LNCAP (cell line): ENCODE results near the gene TCL1B.

Source experiments
- TF ChIP-seq, protein P1 (sequence below): fragments of 450-650 bp; IDR thresholded peaks from 2 replicates; pipeline ENCODE4 v1.5.1; 2017; ENCODE audit warnings: mild to moderate bottlenecking

The TCL1B gene

DNA sequence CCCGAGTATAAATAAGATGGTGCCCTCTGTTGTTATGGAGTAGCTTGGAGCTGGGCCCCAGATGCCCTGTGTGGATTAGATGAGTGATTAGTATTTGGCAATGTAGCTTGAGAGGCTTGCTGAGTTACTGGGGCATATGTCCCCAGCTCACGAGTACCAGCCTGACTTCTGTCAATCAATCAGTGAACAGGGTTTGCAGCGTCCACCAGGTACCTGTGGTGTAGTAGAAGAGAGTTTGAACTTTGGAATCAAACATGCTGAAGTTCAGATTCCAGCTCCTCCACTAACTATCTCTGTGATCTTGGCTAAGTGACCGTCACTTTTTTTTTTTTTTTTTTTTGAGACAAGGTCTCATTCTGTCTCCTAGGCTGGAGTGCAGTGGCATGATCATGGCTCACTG, 11.6 kb upstream of the TCL1B start:
- TF ChIP-seq, protein P1, sequence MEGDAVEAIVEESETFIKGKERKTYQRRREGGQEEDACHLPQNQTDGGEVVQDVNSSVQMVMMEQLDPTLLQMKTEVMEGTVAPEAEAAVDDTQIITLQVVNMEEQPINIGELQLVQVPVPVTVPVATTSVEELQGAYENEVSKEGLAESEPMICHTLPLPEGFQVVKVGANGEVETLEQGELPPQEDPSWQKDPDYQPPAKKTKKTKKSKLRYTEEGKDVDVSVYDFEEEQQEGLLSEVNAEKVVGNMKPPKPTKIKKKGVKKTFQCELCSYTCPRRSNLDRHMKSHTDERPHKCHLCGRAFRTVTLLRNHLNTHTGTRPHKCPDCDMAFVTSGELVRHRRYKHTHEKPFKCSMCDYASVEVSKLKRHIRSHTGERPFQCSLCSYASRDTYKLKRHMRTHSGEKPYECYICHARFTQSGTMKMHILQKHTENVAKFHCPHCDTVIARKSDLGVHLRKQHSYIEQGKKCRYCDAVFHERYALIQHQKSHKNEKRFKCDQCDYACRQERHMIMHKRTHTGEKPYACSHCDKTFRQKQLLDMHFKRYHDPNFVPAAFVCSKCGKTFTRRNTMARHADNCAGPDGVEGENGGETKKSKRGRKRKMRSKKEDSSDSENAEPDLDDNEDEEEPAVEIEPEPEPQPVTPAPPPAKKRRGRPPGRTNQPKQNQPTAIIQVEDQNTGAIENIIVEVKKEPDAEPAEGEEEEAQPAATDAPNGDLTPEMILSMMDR = no peak

DNA sequence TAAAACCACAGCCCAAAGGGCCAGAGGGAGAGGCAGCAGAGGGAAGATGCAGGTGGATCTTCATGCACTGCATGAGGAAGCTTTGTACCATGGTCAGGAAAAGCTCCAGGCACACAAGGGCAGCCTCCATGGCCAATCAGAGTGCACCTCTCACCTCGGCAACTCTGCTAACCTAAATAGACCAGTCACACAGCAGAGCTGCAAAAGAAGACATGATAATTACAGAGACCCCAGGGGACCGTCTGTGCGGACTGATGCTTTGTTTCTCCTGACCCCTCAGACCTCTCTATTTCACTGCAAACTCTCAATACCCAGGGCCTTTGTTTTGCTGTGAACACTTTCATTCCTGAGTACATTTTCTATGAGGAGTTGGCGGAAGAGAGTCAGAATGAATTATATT, 10.7 kb upstream of the TCL1B start:
- TF ChIP-seq, protein P1 = no peak

DNA sequence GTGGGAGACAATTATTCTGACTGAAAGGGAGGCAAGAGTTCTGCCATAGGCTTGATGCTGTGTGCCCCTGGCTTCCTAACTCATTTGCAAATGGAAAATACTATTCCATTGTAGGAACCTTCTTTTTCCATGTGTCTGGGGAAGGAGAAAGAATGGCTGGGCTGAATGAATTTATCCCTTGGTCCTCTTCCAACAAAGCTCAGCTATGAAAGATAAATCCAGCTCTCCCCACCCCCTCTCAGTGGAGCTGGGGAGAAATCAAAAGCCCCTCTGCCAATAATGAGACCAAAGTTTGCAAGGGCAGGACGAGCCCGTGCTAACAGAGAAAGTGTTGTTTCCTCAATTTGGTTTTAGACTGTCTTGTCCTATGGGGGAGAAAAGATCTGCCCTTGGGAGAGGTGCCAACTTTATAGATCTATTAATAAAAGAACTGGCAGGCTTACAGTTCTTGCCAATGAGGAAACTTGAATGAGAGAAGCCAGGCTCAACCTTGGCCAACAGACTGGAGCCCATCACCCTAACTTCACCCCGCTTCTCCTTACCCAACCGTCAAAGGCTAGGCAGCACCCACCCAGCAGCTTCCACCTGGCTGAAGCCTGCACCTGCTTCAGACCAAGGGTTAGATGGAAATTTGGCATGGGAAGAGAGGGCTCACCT, 8.9 kb upstream of the TCL1B start:
- TF ChIP-seq, protein P1 = no peak

DNA sequence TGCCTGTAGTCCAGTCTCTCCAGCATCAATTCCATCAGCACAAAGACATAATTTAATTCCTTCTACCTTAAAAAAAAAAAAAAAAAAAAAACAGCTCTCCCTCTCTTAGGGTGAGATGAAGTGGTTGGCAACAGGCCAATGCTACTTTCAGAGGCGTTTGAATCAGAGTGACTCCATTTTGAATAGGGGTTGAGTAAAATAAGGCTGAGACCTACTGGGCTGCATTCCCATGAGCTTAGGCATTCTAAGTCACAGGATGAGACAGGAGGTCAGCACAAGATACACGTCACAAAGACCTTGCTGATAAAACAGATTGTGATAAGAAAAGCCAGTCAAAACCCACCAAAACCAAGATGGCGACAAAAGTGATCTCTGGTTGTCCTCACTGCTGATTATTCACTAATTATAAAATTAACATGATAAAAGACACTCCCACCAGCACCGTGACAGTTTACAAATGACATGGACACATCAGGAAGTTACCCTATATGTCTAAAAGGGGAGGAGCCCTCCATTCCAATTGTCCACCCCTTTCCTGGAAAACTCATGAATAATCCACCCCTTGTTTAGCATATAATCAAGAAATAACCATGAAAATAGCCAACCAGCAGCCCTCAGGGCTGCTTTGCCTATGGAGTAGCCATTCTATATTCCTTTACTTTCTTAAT, 6.9 kb upstream of the TCL1B start:
- TF ChIP-seq, protein P1 = no peak

DNA sequence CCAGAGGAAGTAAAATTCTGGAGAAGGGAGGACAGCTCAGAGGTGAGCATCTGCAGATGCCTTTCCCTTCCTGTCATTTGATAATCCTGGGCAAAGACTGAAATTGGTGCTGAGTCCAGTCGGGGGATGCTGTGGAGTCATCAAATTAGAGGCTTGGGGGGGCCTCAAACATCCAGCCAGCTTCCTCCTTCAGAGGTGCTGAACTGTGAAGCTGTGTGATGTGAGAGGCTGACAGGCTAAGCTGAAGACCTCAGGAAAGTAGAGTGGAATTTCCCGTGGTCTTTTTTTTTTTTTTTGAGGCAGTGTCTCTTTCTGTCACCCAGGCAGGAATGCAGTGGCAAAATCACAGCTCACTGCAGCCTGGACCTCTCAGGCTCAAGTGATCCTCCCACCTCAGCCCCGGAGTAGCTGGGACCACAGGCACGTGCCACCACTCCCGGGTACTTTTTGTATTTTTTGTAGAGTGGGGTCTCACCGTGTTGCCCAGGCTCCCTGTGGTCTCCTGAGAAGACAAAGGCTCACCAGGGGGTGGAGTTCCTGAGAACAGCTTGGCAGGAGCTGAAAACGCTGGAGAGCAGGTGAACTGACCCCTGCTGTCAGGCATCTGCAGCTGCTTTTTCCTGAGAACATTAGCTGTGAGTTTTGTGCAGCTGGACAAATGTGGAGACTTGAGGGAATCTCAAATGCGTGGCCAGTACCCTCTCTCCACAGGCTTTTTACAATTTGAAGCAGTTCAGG, 6.1 kb upstream of the TCL1B start:
- TF ChIP-seq, protein P1 = no peak

DNA sequence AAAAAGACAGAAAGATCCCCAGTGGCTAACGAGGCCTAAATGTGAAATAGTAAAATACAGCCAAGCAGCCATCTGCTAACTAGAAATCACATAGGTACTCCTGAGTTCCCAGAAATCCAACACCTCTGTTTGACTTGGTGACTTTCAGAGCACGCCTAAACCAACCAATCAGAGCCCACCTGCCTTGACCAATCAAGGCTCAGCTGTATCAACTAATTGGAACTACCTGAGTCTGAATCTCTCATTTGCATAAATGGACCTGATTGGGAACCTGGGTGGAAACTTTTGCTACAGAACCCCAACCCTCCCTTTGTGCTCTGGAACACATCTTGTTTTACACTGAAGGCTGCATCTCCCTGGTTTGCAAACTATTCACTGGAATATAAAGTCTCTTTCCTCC, 5.1 kb upstream of the TCL1B start:
- TF ChIP-seq, protein P1 = no peak

DNA sequence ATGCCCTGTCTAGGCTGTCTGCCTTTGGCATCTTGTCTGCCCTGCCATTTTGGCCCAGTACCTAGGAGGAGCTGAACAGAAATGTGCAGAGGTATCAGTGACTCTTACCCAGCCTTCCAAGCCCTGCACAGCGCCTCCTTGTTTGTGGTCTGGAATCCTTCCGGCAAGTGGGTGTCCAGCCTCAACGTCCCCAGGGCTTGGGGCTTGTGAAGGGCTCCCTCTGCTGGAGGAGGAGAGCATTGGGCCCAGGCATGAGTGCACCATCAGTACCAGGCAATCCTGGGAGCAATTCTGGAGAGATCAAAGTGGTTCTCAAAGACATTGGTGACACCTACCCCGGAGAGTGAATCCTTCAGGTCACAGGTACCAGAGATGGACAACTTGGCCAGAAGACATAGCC, 2.4 kb upstream of the TCL1B start:
- TF ChIP-seq, protein P1 = peak; percentile 68
